ENCODE results near the gene OR11L1.

DNA sequence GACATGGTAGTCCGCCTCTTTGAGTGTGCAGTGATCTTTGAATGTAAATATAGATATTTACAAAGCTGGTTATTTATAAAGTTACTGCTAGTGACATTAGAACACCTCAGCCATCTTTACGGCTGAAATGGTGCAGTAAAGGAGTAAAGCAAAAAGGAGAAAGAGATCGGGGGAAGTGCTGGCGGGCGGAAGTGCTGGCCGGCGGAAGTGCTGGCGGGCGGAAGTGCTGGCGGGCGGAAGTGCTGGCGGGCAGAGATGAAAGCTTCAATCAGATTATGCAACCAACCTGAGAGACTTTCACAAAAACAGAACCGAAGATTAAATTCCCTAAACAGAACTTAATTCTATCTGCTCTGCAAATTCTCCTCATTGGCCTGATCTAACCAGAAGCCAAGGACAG lies 16.3 kb downstream of the OR11L1 start:
- no peak for TF ChIP-seq POLR2A (IDR thresholded peaks at IDR 0.05)
- TF ChIP-seq, protein P1, sequence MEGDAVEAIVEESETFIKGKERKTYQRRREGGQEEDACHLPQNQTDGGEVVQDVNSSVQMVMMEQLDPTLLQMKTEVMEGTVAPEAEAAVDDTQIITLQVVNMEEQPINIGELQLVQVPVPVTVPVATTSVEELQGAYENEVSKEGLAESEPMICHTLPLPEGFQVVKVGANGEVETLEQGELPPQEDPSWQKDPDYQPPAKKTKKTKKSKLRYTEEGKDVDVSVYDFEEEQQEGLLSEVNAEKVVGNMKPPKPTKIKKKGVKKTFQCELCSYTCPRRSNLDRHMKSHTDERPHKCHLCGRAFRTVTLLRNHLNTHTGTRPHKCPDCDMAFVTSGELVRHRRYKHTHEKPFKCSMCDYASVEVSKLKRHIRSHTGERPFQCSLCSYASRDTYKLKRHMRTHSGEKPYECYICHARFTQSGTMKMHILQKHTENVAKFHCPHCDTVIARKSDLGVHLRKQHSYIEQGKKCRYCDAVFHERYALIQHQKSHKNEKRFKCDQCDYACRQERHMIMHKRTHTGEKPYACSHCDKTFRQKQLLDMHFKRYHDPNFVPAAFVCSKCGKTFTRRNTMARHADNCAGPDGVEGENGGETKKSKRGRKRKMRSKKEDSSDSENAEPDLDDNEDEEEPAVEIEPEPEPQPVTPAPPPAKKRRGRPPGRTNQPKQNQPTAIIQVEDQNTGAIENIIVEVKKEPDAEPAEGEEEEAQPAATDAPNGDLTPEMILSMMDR (IDR thresholded peaks at IDR 0.05) = no peak
